AG20443 (cell line): ENCODE data around the gene RADIL.

Experiments
- DNase-seq: peaks from one replicate; pipeline ENCODE4 v3.0.0; 2012; ENCODE audit warnings: low spot score, mixed read lengths

Gene RADIL

GRCh38 chr7:4792537-4793126 lies 90.9 kb downstream of the RADIL start:
- no peak for DNase-seq

- DNase-seq = peak; percentile 92
Measured at GRCh38 chr7:4791738-4792536, 91.6 kb downstream of the RADIL start.

DNA sequence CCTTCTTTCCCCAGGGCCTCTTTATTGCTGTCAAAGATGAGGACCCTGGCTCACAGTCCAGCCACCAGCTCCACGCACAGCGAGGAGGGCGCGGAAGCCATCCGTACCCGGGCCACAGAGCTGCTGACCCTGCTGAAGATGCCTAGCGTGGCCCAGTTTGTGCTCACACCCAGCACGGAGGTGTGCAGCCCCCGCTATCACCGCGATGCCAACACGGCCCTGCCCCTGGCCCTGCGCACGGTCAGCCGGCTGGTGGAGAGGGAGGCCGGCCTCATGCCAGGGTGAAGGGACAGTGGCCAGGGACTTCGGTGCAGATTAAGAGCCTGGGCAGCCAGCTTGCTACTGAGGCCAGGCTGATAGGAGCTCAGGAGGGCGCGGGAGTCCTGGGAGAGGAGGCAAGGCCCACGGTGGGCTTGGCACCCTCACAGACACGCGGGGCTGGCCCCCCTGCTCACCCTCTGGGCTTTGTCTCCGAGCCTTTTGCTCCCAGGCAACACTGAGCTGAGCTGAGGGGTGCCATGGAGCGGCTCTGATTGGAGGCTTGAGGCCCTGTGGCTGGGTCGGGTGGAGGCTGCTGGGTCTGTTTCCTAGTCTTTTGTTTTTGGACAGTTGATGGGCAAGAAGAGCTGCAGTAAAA lies 92.3 kb downstream of the RADIL start:
- no peak for DNase-seq

DNA sequence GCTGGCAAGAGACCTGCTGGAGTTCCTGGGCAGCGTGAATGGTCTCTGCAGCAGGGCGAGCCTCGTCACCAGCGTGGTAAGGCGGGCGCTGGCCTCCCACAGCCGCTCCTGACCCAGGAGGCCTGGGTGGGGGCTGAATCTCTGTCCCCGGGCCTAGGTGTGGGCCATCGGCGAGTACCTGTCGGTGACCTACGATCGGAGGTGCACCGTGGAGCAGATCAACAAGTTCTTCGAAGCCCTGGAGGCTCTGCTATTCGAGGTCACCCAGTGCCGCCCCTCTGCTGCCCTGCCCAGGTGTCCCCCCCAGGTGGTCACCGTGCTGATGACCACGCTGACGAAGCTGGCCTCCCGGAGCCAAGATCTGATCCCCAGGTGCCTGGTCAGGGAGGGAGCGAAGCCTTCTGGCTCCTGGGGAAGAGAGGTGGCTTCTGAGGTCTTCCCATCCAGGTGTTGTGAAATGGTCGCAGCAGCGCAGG lies 93.0 kb downstream of the RADIL start:
- DNase-seq = no peak

GRCh38 chr7:4790078-4790465 lies 93.4 kb downstream of the RADIL start:
- DNase-seq = no peak

DNA sequence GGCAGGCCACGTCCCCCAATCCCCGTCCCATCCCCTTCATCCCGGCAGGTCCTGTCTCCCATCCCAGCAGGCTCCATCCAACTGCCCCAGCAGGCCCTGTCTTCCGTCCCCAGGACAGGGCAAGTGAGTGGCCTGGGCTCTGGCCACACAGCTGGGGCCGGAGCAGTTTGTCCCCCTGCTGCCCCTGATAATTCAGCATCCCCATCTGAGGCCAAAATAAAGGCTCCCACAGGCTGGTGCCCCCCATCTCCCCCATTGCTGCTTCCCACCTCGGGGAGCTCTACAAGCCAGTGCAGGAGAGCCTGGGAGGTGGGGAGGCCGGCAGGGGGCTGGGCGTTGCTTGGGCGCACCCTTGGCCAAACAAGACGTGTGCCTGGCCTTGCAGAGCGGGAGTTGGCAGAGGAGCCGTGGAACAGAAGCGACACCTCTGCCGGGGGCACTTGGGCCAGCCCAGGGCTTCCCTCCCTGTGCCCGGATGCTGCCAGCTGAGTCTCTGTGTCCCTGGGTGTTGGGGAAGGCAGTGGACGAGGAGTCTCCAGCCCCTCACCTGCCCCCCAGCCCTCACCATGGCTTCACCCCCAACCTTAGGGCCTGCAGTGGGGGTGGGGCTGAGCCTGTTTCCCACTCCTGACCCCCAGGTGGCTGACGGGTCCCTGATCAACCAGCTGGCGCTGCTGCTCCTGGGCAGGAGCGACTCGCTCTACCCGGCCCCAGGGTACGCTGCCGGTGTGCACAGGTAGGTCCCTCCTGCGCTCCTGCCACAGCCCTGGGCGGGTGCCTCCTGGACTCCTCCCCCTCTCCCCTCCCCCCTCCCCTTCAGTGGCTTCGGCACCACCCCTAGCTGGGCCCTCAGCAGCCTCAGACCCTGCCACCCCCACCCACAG lies 94.1 kb downstream of the RADIL start:
- DNase-seq = no peak

DNA sequence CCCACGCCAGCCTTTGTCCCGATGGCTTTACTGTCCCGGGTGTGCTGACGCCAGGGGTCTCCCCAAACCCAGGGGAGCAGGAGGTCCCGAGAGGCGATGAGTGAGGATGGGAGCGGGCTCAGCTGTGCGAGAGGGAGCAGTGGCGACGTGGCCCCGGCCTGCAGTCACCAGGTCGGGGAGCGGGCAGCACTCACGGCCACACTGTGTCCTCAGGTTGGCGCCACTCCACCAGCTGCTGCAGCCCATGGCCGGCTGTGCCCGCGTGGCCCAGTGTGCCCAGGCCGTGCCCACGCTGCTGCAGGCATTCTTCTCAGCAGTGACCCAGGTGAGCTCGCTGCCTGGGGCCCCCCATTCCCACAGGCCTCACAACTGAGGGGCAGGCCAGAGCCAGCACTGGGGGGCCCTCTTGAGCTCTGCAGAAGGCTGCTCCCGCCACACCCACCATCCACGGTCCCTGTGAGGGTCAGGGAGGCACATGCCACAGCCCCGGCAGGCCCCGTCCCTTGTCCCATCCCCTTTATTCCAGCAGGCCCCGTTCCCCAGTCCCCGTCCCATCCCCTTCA lies 94.8 kb downstream of the RADIL start:
- DNase-seq = no peak

DNA sequence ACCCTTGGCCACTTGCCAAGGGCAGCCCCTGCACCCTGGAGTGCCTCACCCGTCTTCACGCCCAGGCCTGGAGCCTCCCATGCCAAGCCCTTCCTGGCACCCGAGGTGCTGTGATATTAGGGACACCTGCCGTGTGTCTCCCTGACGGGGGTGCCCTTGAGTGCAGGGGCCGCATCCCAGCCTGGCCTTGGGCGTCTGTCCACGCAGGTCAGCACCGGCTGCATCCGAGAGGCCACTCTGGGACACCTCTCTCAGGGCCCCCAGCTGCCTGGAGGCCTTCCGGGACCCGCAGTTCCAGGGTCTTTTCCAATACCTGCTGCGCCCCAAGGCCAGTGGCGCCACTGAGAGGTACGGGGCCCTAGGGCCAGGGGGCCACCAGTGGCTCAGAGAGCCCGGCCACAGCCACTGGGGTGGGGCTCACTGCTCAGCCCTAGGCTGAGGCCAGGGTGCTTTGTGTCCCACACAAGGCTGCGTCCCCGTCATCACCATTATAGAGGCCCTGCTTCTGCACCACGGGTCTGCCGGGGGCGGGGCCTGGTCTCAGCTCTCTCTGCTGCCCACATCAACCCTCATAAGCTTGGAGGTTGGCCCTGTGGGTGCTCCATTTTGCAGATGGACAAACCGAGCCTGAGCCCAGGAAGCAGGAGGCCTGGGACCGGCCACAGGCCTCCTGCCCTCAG lies 95.4 kb downstream of the RADIL start:
- DNase-seq = no peak

- no peak for DNase-seq
Measured at GRCh38 chr7:4787541-4787940, 96.0 kb downstream of the RADIL start.

DNA sequence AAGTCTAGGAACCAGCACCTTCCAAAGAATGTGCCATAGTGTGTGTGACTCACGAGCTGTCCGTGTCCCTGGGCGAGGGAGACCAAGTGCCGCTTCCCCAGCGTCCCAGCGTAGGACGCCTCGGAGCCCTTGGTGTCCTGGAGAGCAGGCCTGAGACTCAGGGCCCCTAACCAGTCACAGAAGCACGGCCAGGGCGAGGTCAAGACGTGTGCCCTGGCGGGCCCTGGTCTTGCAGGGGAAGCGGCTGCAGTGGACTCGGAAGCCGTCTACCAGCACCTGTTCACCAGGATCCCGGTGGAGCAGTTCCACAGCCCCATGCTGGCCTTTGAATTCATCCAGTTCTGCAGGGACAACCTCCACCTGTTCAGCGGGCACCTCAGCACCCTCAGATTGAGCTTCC lies 97.5 kb downstream of the RADIL start:
- DNase-seq = no peak

DNA sequence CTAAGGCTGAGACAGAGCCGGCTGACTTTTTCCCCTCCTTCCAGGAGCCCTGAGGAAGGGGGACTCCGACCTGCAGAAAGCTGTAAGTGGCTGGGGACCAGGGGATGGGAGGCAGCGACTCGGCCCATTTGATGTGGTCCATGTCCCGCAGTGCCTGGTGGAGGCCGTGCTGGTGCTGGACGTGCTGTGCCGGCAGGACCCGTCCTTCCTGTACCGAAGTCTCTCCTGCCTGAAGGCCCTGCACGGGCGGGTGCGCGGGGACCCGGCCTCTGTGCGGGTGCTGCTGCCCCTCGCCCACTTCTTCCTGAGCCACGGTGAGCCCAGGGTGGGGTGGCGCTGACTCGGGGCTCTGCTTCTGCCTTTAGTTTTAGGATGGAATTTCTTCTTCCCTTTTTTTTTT lies 98.1 kb downstream of the RADIL start:
- no peak for DNase-seq

- DNase-seq = no peak
Measured at GRCh38 chr7:4784799-4785198, 98.7 kb downstream of the RADIL start.

DNA sequence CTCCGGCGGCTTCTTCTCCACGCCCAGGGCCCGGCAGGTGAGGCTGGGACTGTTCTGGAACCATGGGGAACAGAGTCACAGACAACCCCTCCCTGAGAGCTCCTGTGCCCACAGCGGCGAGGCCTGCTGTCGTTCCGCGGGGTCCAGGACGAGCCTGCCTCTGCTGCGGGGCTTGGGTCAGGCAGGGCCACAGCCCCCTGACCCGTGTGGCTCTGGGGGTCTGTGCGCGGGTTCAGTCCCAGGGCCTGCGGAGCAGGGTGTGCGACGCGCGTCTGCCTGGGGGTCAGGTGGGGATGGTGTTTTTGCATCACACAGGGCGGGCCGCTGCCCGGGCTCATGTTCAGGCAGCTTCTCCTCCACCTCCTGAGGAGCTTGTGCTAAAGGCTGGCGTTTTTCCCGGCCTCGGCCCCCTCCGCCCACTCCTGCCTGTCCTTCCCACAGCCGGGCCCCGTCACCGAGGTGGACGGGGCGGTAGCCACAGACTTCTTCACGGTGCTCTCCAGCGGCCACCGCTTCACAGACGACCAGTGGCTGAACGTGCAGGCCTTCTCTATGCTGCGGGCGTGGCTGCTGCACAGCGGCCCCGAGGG lies 99.7 kb downstream of the RADIL start:
- no peak for DNase-seq

DNA sequence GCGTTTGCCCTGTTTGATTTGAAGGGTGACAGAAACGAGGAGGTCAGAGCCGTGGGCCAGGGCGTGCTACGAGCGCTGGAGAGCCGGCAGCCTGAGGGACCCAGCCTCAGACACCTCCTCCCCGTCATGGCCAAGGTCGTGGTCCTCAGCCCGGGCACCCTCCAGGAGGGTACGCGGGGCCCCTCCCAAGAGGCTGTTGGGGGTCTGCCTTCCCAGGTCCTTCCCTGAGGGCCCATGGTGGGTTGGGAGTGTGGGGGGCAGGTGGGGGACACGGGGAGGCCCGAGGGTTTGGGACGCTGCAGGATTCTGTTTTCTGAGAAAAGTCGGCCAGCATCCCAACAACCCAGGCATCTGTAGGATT lies 100.2 kb downstream of the RADIL start:
- no peak for DNase-seq

GRCh38 chr7:4782333-4783291 lies 100.9 kb downstream of the RADIL start:
- no peak for DNase-seq

GRCh38 chr7:4781366-4782069 lies 102.0 kb downstream of the RADIL start:
- DNase-seq = no peak

DNA sequence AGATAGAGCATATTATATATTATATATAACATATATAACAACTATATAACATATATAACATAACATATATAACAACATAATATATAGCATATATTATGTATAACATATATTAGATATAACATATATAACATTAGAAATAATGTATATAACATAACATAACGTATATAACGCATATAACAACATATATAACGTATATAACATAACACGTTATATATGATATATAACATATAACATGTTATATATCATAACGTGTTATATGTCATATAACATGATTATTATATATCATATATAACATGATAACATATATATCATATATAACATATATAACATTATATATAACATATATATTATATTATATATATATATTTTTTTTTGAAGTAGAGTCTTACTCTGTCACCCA lies 104.4 kb downstream of the RADIL start:
- DNase-seq = no peak

GRCh38 chr7:4775848-4776623 lies 107.5 kb downstream of the RADIL start:
- DNase-seq = peak; percentile 67
